Naive B cell (primary cell): ENCODE results near the gene THAP7. TPM values are rescaled to one million over a fixed set of nuclear protein-coding genes. Genes with fewer than 3 reads are reported as not detected.

ENCODE experiments used
- ATAC-seq, 2 donors: fragments of 150-1000 bp; cut with Tn5 transposase; 2 replicates each; pipeline ENCODE4 v1.10.0; 2021; ENCODE audit warnings: low read depth in 2 of 2, mild to moderate bottlenecking in 2 of 2, moderate library complexity in 2 of 2
- DNase-seq: peaks from one replicate; pipeline ENCODE4 v3.0.0; 2022
- H3K27ac Mint-ChIP-seq, 6 donors: one replicate each; pipeline ENCODE4 v1.8.0; 2020 to 2022; ENCODE audit warnings: mild to moderate bottlenecking in 6 of 6, mixed read lengths in 6 of 6, moderate library complexity in 5 of 6, inconsistent platforms in 2 of 6
- H3K27me3 Mint-ChIP-seq, 3 donors: one replicate each; pipeline ENCODE4 v1.8.0; 2021 to 2022; ENCODE audit warnings: mixed read lengths in 3 of 3, mild to moderate bottlenecking in 1 of 3
- H3K36me3 Mint-ChIP-seq, 2 donors: one replicate each; pipeline ENCODE4 v1.8.0; 2020 to 2022; ENCODE audit warnings: mixed read lengths in 2 of 2, inconsistent platforms in 1 of 2, mild to moderate bottlenecking in 1 of 2
- H3K4me1 Mint-ChIP-seq, 3 donors: one replicate each; pipeline ENCODE4 v1.8.0; 2020 to 2022; ENCODE audit warnings: mixed read lengths in 3 of 3, inconsistent platforms in 1 of 3, mild to moderate bottlenecking in 1 of 3, moderate library complexity in 1 of 3
- H3K4me3 Mint-ChIP-seq, 8 donors: one replicate each; pipeline ENCODE4 v1.8.0; 2020 to 2022; ENCODE audit warnings: mild to moderate bottlenecking in 8 of 8, mixed read lengths in 8 of 8, moderate library complexity in 8 of 8, inconsistent platforms in 2 of 8
- H3K9me3 Mint-ChIP-seq, 7 donors: one replicate each; pipeline ENCODE4 v1.8.0; 2020 to 2022; ENCODE audit warnings: mixed read lengths in 7 of 7, mild to moderate bottlenecking in 5 of 7, inconsistent platforms in 2 of 7, moderate library complexity in 1 of 7
- polyA plus RNA-seq, 6 donors: library from polyadenylated mRNA; unstranded; fragments of 300-500 nt; fragmentation: Illumina TruSeq; gene quantifications; one replicate each; pipeline ENCODE4 v1.2.3, GENCODE V29; 2021; ENCODE audit warnings: low read depth in 6 of 6

The THAP7 gene
- polyA plus RNA-seq, 6 donors from 2014 or later = 36.6 to 43.6 (median 40.9) TPM

DNA sequence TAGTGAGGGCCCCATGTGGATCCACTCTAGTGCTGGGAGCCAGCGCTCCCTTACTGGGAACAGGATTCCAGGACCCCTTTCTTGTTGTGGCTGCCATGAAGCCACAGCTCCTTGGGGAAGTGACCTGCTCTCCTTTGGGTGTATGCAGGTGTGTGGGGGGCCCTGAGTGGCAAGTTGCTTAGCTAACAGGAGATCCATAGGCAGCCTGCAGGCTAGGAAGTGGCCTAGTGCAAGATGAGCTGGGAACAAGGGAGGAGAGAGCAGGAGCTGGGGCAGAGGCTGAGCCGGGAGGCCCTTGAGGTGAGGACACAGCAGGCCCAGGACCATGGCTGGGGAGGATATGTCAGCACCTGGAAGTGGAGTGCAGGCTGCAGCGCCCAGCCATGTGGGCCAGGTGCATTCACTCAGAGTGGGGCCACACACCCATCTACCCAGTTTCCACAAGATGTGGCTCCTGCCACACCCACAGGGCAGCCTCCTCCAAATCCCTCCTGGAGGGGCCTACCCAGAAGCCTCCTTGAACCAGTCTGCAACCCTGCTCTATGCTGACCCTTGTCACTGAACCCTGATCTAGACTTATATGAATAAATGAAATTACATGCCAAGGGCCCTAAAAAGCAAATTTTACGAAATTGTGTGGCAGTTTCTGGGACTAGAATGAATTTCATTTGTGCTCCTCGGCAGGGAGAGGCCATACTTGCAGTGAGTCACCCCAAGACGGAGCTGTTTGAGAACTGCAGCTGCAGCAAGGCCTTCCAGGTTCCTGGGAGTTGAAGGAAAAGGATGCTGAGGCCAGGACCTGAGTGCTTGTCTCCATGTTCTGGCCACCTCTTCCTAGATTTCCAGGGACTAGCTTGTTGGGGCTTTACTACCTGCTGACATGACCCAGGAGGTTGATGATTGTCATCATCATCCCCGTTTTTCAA lies 3.2 kb downstream of the THAP7 start:
- Mint-ChIP-seq H3K9me3 (no peaks in the 10 kb centered on the region), H3K27me3 (no peaks in the 10 kb centered on the region), H3K4me3 (peak overlapping the region in 3 of 8 donors; percentile 12 to 58 (median 33)), H3K4me1 (peaks cover 16 to 45% (median 23%) of the 10 kb centered on the region in 3 donors), H3K36me3 (no peaks in the 10 kb centered on the region), H3K27ac (peak overlapping the region in 2 of 6 donors; percentile 32 to 72)
- DNase-seq (no peak), ATAC-seq (no peak)

DNA sequence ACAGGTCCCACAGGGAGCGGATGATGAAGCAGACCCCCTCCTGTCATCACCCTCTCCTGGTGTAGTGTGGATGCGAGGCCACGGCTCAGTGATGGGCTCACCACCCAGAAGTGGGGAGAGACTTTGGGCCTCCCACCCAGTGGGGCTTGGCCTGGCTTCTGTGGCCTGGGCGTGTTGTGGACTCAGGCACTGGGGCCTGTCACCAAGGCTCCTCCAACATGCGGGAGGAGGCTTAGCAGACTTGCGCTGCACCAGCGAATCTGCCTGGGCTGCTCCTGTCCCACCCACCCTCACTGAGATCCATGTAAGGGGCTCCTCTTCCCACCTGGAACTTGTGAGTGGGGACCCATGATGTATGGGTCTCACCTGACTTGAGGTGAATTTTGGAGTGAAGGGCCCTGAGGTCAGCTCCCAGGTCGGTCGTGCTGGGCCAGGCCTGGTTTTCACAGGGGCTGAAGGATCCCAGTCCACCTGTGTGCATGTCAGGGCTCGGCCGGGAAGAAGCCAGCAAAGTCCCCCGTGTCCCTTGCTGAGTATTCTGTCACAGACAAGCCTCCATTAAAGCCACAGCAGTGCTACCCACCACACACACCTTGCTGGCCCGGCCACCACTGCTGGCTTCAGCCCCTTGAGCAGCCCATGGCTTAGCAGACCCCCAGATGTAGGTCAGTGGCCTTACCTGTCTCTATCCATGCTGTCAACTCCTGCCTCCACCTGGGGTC lies 4.2 kb downstream of the THAP7 start:
- peaks cover 9 to 35% (median 14%) of the 10 kb centered on the region in 3 donors for H3K4me1 Mint-ChIP-seq
- H3K27me3 Mint-ChIP-seq = no peaks in the 10 kb centered on the region
- no peak overlapping the region for H3K27ac Mint-ChIP-seq
- H3K9me3 Mint-ChIP-seq = no peaks in the 10 kb centered on the region
- no peak overlapping the region for H3K4me3 Mint-ChIP-seq
- no peak for DNase-seq
- no peak for ATAC-seq
- no peaks in the 10 kb centered on the region for H3K36me3 Mint-ChIP-seq

DNA sequence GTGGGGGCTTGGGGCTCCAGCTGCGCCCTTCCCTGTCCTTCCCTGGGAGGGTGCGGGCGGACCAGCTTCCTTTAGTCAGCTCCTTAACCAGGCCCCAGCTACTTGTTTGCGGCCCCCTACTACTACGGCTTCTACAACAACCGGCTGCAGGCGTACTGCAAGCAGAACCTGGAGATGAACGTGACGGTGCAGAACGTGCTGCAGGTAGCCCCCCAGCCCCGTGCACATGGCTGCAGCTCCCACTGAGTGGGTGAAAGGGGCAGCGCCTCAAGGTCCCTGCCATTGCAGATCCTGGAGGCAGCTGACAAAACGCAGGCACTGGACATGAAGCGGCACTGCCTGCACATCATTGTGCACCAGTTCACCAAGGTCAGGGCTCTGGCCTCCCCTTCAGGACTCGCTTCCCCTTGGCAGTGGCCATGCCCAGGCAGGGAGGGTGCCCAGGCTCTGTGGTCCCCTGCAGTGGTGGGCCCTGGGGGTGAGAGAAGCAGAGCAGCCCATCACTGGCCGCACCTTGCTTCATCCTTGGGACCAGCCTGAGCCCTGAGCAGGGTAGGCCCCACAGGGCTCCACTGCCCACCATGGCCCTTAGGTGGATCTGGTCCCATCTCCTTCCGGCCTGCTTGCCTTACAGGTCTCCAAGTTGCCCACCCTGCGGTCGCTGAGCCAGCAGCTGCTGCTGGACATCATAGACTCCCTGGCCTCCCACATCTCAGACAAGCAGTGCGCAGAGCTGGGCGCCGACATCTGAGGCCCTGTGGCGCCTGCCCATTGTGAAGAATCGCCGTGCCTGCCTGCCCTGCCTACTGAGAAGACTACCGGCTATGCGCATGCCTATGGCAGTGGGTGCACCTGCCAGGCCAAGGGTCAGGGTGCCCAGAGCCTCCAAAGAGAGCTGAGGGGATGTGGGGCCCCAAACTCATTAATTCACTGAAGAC lies 5.1 kb downstream of the THAP7 start:
- Mint-ChIP-seq H3K36me3 (no peaks in the 10 kb centered on the region), H3K27ac (peak overlapping the region in 1 of 6 donors; percentile 49)

DNA sequence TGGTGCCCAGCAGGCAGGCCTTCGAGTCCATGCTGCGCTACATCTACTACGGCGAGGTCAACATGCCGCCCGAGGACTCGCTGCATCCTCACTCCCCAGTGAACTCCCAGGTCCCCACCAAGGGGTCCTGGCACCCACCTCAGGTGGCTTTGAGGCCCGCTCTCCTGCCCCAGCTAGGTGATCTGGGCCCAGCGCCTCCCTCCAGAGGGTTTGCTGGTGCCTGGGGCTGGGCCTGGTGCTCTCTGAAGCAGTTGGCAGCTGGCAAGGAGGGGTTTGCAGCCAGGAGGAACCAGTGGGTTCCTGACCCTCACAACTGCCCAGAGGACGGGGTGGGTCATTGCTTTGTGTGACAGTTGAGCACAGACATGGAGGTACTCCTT lies 5.9 kb downstream of the THAP7 start:
- H3K4me3 Mint-ChIP-seq = peak overlapping the region in 1 of 8 donors; percentile 45
- H3K9me3 Mint-ChIP-seq = no peaks in the 10 kb centered on the region
- H3K36me3 Mint-ChIP-seq = no peaks in the 10 kb centered on the region
- H3K27ac Mint-ChIP-seq = peak overlapping the region in 1 of 6 donors; percentile 49
- H3K4me1 Mint-ChIP-seq = peaks cover under 1 to 20% (median 6%) of the 10 kb centered on the region in 3 donors
- H3K27me3 Mint-ChIP-seq = no peaks in the 10 kb centered on the region
- DNase-seq (no peak), ATAC-seq (no peak)

More for the DNA sequence above, 5.1 kb downstream of the THAP7 start:
- no peak for DNase-seq
- ATAC-seq = no peak
- H3K27me3 Mint-ChIP-seq = no peaks in the 10 kb centered on the region
- peak overlapping the region in 1 of 8 donors; percentile 45 for H3K4me3 Mint-ChIP-seq
- H3K9me3 Mint-ChIP-seq = no peaks in the 10 kb centered on the region
- H3K4me1 Mint-ChIP-seq = peaks cover 7 to 29% (median 12%) of the 10 kb centered on the region in 3 donors

DNA sequence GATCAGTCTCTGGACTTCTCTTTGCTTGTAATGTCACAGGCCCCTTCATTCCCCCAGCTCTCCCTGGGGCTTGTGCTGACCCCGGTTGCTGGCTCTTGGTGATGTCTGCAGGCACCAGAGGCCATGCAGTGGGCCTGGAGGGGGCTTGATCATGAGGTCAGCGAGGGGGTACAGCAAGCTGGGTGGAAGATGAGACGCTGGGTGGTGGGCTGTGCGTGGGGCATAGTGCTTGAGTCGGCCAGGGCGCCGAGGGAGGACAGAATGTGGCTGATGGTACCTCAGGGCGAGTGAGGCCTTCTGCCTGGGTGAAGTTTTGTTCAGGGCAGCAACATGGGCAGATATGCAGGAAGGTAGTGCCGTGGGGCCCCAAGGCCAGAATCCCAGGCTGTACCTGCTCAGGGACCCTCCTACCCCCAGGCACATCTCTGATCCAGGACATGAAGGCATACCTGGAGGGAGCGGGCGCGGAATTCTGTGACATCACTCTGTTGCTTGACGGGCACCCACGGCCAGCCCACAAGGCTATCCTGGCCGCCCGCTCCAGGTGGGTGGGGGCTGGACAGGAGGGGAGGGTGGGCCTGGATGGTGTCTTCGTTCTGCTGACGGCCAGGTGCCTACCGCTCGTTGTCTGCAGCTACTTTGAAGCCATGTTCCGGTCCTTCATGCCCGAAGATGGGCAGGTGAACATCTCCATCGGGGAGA lies 6.4 kb downstream of the THAP7 start:
- no peak for ATAC-seq
- DNase-seq = no peak
- H3K27me3 Mint-ChIP-seq = no peaks in the 10 kb centered on the region
- H3K27ac Mint-ChIP-seq = peak overlapping the region in 1 of 6 donors; percentile 83
- H3K9me3 Mint-ChIP-seq = no peaks in the 10 kb centered on the region
- no peak overlapping the region for H3K4me3 Mint-ChIP-seq
- H3K4me1 Mint-ChIP-seq = peaks cover 0 to 16% (median under 1%) of the 10 kb centered on the region in 3 donors
- no peaks in the 10 kb centered on the region for H3K36me3 Mint-ChIP-seq

DNA sequence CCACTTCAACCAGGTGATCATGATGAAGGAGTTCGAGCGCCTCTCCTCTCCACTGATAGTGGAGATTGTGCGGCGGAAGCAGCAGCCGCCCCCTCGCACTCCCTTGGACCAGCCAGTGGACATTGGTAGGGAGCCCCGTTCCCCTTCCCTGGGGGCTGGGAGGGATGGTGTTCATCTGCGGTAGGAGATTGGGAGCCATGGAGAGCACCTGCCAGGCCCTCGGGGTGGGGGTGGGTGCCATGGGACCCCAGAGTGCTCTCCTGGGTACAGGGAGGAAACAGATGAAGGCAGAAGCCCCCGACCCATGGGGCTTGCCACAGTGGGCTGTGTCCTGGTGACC lies 7.0 kb downstream of the THAP7 start:
- DNase-seq = no peak
- Mint-ChIP-seq H3K36me3 (no peaks in the 10 kb centered on the region), H3K27ac (no peak overlapping the region)

DNA sequence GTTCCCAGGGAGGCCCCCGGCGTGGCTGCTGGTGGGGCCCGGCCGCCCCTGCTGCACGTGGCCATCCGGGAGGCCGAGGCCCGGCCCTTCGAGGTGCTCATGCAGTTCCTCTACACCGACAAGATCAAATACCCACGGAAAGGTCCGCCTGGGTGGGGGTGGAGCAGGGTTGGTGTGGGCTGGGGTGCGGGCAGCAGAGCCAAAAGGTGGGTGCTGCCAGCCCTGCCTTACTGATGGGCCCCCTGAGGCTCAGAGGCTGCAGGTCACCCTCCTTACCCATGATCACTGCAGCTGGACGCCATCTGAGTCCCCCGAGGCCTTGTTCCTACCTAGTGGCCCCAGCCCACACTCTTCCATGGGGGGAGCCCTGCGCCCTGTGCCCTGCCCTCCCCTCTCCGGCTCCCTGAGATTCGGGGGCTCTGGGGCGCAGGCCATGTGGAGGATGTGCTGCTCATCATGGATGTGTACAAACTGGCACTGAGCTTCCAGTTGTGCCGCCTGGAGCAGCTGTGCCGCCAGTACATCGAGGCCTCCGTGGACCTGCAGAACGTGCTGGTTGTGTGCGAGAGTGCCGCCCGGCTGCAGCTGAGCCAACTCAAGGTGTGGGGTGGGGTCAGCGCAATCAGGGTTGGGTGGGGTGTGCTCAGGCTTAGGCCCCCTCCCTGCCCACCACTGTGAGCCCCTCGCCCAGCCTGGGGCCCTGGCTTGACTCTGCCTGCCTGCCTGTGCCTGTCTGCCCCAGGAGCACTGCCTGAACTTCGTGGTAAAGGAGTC lies 7.6 kb downstream of the THAP7 start:
- DNase-seq (no peak), ATAC-seq (no peak)
- H3K4me3 Mint-ChIP-seq = no peak overlapping the region
- no peak overlapping the region for H3K27ac Mint-ChIP-seq
- H3K36me3 Mint-ChIP-seq = no peaks in the 10 kb centered on the region
- no peaks in the 10 kb centered on the region for H3K27me3 Mint-ChIP-seq
- H3K9me3 Mint-ChIP-seq = no peaks in the 10 kb centered on the region
- peaks cover 0 to 6% (median 0%) of the 10 kb centered on the region in 3 donors for H3K4me1 Mint-ChIP-seq

More for the DNA sequence above, 7.0 kb downstream of the THAP7 start:
- no peaks in the 10 kb centered on the region for H3K27me3 Mint-ChIP-seq
- peaks cover 0 to 10% (median 0%) of the 10 kb centered on the region in 3 donors for H3K4me1 Mint-ChIP-seq
- no peak for ATAC-seq
- no peak overlapping the region for H3K4me3 Mint-ChIP-seq
- H3K9me3 Mint-ChIP-seq = no peaks in the 10 kb centered on the region

DNA sequence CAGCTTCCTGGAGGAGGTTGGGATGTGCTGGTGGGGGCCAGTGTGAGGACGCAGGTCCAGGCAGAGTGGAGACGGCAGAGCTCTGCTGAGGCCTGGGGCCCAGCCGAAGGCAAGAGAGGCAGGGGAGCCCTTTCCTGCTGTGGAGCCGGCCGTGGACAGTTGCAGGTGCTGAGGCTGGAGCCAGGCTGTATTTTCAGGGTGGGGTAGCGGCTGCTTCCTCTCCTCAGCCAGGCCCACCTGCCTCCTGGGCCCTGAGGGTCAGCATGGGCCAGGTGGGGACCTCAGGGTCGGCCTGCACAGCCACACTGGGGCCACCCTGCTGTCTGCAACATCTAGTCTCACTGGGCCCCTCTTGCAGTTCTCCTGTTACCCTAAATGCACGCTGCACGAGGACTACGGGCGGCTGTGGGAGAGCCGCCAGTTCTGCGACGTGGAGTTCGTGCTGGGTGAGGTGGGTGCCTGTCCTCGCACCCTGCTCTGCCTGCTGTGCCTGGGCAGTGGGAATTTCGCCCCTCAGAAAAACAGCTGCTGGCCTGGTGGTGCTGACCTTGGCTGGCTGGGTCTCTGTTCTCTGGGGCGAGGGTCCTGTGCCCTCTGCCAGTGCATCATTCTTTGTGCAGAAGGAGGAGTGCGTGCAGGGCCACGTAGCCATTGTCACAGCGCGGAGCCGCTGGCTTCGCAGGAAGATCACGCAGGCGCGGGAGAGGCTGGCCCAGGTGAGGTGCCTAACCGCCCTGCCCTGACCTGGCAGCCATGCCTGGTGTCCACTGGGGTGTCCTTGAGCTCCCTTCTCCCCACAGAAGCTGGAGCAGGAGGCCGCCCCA lies 8.4 kb downstream of the THAP7 start:
- Mint-ChIP-seq H3K9me3 (no peaks in the 10 kb centered on the region), H3K27ac (no peak overlapping the region), H3K4me1 (peaks cover 0 to 6% (median 0%) of the 10 kb centered on the region in 3 donors), H3K27me3 (no peaks in the 10 kb centered on the region), H3K36me3 (no peaks in the 10 kb centered on the region), H3K4me3 (no peak overlapping the region)
- ATAC-seq (no peak), DNase-seq (no peak)

DNA sequence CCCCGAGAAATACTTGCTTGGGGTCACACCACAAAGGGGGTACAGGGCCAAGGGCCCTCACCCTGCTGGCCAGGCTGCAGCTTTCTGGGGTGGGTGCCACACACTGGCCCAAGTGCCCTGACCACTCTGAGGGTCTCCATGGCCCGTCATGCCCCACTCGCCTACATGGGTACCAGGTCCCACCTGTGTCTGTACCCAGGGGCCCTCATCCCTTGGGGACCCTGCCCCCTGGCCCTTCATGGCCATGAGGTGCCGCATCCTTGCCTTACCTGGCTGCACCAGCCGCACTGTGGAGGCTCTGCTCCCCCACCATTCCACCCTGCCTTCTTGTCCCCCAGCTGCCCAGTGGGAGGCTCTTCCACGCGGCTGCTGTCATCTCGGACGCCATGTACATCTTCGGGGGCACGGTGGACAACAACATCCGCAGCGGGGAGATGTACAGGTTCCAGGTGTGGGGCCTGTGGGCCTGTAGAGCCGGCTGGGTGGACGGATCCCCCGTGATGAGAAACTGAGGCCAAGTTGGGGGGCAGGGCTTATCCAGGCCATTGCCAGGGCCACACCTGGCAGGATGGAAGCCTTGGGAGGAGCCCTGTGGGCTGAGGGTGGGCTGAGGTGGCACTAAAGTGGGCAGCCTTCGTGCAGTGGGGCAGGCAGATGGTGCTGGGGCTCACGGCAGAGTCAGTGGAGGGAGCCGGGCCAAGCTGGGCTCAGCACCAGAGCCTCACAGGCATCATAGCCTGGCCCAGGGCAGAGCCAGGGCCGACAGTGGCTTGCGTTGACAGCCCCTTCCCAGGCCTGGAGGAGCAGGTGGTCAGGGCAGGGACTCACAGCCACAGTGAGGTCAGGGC lies 9.2 kb downstream of the THAP7 start:
- DNase-seq (no peak), ATAC-seq (no peak)
- Mint-ChIP-seq H3K4me1 (no peaks in the 10 kb centered on the region), H3K36me3 (no peaks in the 10 kb centered on the region), H3K27me3 (no peaks in the 10 kb centered on the region), H3K4me3 (no peak overlapping the region), H3K27ac (peak overlapping the region in 1 of 6 donors; percentile 63), H3K9me3 (no peaks in the 10 kb centered on the region)

DNA sequence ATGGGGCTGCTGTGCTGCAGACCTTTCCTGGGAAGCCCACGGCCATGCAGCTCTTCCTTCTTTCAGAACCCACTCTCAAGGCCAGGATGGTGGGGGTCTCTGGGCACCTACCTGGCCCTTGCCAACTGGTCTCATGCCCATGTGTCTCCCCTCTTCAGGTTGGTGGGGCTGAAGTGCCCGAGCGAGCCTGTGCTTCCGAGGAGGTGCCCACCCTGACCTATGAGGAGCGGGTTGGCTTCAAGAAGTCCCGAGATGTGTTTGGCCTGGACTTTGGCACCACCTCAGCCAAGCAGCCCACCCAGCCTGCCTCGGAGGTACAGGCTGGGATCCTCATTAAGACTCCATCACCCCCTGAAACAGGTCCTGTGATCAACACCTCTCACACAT lies 9.9 kb downstream of the THAP7 start:
- Mint-ChIP-seq H3K36me3 (no peaks in the 10 kb centered on the region), H3K9me3 (no peaks in the 10 kb centered on the region), H3K4me3 (no peak overlapping the region), H3K4me1 (no peaks in the 10 kb centered on the region), H3K27me3 (no peaks in the 10 kb centered on the region), H3K27ac (no peak overlapping the region)
- DNase-seq (no peak), ATAC-seq (no peak)
